ENCODE results near the gene NRXN3.
"Not testable (repeated sequence)": the region's sequence is repeated elsewhere in the genome, so short reads cannot be mapped to it uniquely, and the experiment has no call there.

The NRXN3 gene

GRCh38 chr14:78448164-78449094 is 278.3 kb downstream of the NRXN3 start:
- H3K27me3 ChIP-seq (ENCODE audit: control insufficient read depth, insufficient read depth, low read length, poor library complexity, severe bottlenecking), result no peaks in the 10 kb centered on the region
- no peaks in the 10 kb centered on the region for H3K4me1 ChIP-seq (ENCODE audit: control insufficient read depth, insufficient read depth, low read length)
- H3K36me3 ChIP-seq (ENCODE audit: control insufficient read depth, insufficient read depth, low read length), result no peaks in the 10 kb centered on the region
- no peak overlapping the region for H3K4me3 ChIP-seq (ENCODE audit: insufficient read depth, low read depth, low read length)
- H3K27ac ChIP-seq (ENCODE audit: insufficient read depth, low read depth, low read length, poor library complexity, severe bottlenecking), result no peak overlapping the region
- no peaks in the 10 kb centered on the region for H3K9me3 ChIP-seq (ENCODE audit: control insufficient read depth, low read length)
- WGBS, 2 experiments, result 53 to 55% methylated on average over 13 of the region's 13 CpGs

GRCh38 chr14:78450669-78451318 is 280.6 kb downstream of the NRXN3 start:
- Histone ChIP-seq H3K4me1 (ENCODE audit: control insufficient read depth, insufficient read depth, low read length) (no peaks in the 10 kb centered on the region), H3K9me3 (ENCODE audit: control insufficient read depth, low read length) (no peaks in the 10 kb centered on the region), H3K36me3 (ENCODE audit: control insufficient read depth, insufficient read depth, low read length) (no peaks in the 10 kb centered on the region), H3K27ac (ENCODE audit: insufficient read depth, low read depth, low read length, poor library complexity, severe bottlenecking) (no peak overlapping the region), H3K4me3 (ENCODE audit: insufficient read depth, low read depth, low read length) (no peak overlapping the region), H3K27me3 (ENCODE audit: control insufficient read depth, insufficient read depth, low read length, poor library complexity, severe bottlenecking) (no peaks in the 10 kb centered on the region)
- WGBS, 2 experiments, result 93 to 96% methylated on average over 6 of the region's 6 CpGs

- Histone ChIP-seq H3K9me3 (ENCODE audit: control insufficient read depth, low read length) (no peaks in the 10 kb centered on the region), H3K4me3 (ENCODE audit: insufficient read depth, low read depth, low read length) (no peak overlapping the region), H3K27ac (ENCODE audit: insufficient read depth, low read depth, low read length, poor library complexity, severe bottlenecking) (no peak overlapping the region), H3K4me1 (ENCODE audit: control insufficient read depth, insufficient read depth, low read length) (no peaks in the 10 kb centered on the region), H3K36me3 (ENCODE audit: control insufficient read depth, insufficient read depth, low read length) (no peaks in the 10 kb centered on the region), H3K27me3 (ENCODE audit: control insufficient read depth, insufficient read depth, low read length, poor library complexity, severe bottlenecking) (no peaks in the 10 kb centered on the region)
- WGBS, 2 experiments, result 92 to 93% methylated on average over 2 of the region's 2 CpGs
Measured at GRCh38 chr14:78451319-78451695, 281.1 kb downstream of the NRXN3 start.

- no peaks in the 10 kb centered on the region for H3K27me3 ChIP-seq (ENCODE audit: control insufficient read depth, insufficient read depth, low read length, poor library complexity, severe bottlenecking)
- H3K4me1 ChIP-seq (ENCODE audit: control insufficient read depth, insufficient read depth, low read length), result no peaks in the 10 kb centered on the region
- H3K27ac ChIP-seq (ENCODE audit: insufficient read depth, low read depth, low read length, poor library complexity, severe bottlenecking), result no peak overlapping the region
- WGBS, 2 experiments, result 88 to 92% methylated on average over 6 of the region's 6 CpGs
- H3K9me3 ChIP-seq (ENCODE audit: control insufficient read depth, low read length), result no peaks in the 10 kb centered on the region
- H3K36me3 ChIP-seq (ENCODE audit: control insufficient read depth, insufficient read depth, low read length), result no peaks in the 10 kb centered on the region
- no peak overlapping the region for H3K4me3 ChIP-seq (ENCODE audit: insufficient read depth, low read depth, low read length)
Measured at GRCh38 chr14:78455896-78456435, 285.8 kb downstream of the NRXN3 start.

- Histone ChIP-seq H3K27ac (ENCODE audit: insufficient read depth, low read depth, low read length, poor library complexity, severe bottlenecking) (no peak overlapping the region), H3K9me3 (ENCODE audit: control insufficient read depth, low read length) (no peaks in the 10 kb centered on the region), H3K4me1 (ENCODE audit: control insufficient read depth, insufficient read depth, low read length) (no peaks in the 10 kb centered on the region), H3K4me3 (ENCODE audit: insufficient read depth, low read depth, low read length) (no peak overlapping the region), H3K36me3 (ENCODE audit: control insufficient read depth, insufficient read depth, low read length) (no peaks in the 10 kb centered on the region), H3K27me3 (ENCODE audit: control insufficient read depth, insufficient read depth, low read length, poor library complexity, severe bottlenecking) (no peaks in the 10 kb centered on the region)
Measured at GRCh38 chr14:78469947-78470346, 299.8 kb downstream of the NRXN3 start.

- Histone ChIP-seq H3K36me3 (ENCODE audit: control insufficient read depth, insufficient read depth, low read length) (no peaks in the 10 kb centered on the region), H3K4me1 (ENCODE audit: control insufficient read depth, insufficient read depth, low read length) (no peaks in the 10 kb centered on the region), H3K4me3 (ENCODE audit: insufficient read depth, low read depth, low read length) (no peak overlapping the region), H3K9me3 (ENCODE audit: control insufficient read depth, low read length) (no peaks in the 10 kb centered on the region), H3K27me3 (ENCODE audit: control insufficient read depth, insufficient read depth, low read length, poor library complexity, severe bottlenecking) (no peaks in the 10 kb centered on the region), H3K27ac (ENCODE audit: insufficient read depth, low read depth, low read length, poor library complexity, severe bottlenecking) (no peak overlapping the region)
- WGBS, 2 experiments, result 85 to 89% methylated on average over 4 of the region's 5 CpGs
Measured at GRCh38 chr14:78479127-78479780, 309.1 kb downstream of the NRXN3 start.

- Histone ChIP-seq H3K4me3 (ENCODE audit: insufficient read depth, low read depth, low read length) (no peak overlapping the region), H3K27me3 (ENCODE audit: control insufficient read depth, insufficient read depth, low read length, poor library complexity, severe bottlenecking) (no peaks in the 10 kb centered on the region), H3K36me3 (ENCODE audit: control insufficient read depth, insufficient read depth, low read length) (no peaks in the 10 kb centered on the region), H3K27ac (ENCODE audit: insufficient read depth, low read depth, low read length, poor library complexity, severe bottlenecking) (no peak overlapping the region), H3K4me1 (ENCODE audit: control insufficient read depth, insufficient read depth, low read length) (no peaks in the 10 kb centered on the region), H3K9me3 (ENCODE audit: control insufficient read depth, low read length) (no peaks in the 10 kb centered on the region)
- 74% methylated on average over 2 of the region's 2 CpGs; no CpG with 5 or more reads in 1 of the 2 experiments for whole genome bisulfite sequencing, 2 experiments
Measured at GRCh38 chr14:78484028-78484427, 313.9 kb downstream of the NRXN3 start.

GRCh38 chr14:78486081-78486480 is 315.9 kb downstream of the NRXN3 start:
- H3K36me3 ChIP-seq (ENCODE audit: control insufficient read depth, insufficient read depth, low read length), result no peaks in the 10 kb centered on the region
- H3K9me3 ChIP-seq (ENCODE audit: control insufficient read depth, low read length), result no peaks in the 10 kb centered on the region
- H3K27ac ChIP-seq (ENCODE audit: insufficient read depth, low read depth, low read length, poor library complexity, severe bottlenecking), result no peak overlapping the region
- H3K4me1 ChIP-seq (ENCODE audit: control insufficient read depth, insufficient read depth, low read length), result no peaks in the 10 kb centered on the region
- H3K27me3 ChIP-seq (ENCODE audit: control insufficient read depth, insufficient read depth, low read length, poor library complexity, severe bottlenecking), result no peaks in the 10 kb centered on the region
- H3K4me3 ChIP-seq (ENCODE audit: insufficient read depth, low read depth, low read length), result no peak overlapping the region

- Histone ChIP-seq H3K36me3 (ENCODE audit: control insufficient read depth, insufficient read depth, low read length) (no peaks in the 10 kb centered on the region), H3K4me3 (ENCODE audit: insufficient read depth, low read depth, low read length) (no peak overlapping the region), H3K27ac (ENCODE audit: insufficient read depth, low read depth, low read length, poor library complexity, severe bottlenecking) (no peak overlapping the region), H3K4me1 (ENCODE audit: control insufficient read depth, insufficient read depth, low read length) (no peaks in the 10 kb centered on the region), H3K27me3 (ENCODE audit: control insufficient read depth, insufficient read depth, low read length, poor library complexity, severe bottlenecking) (no peaks in the 10 kb centered on the region), H3K9me3 (ENCODE audit: control insufficient read depth, low read length) (no peaks in the 10 kb centered on the region)
- WGBS, 2 experiments, result 92 to 95% methylated on average over 1 of the region's 1 CpG
Measured at GRCh38 chr14:78486621-78487020, 316.4 kb downstream of the NRXN3 start.

- not testable (repeated sequence) for H3K9me3 ChIP-seq (ENCODE audit: control insufficient read depth, low read length); H3K4me1 ChIP-seq (ENCODE audit: control insufficient read depth, insufficient read depth, low read length); H3K27me3 ChIP-seq (ENCODE audit: control insufficient read depth, insufficient read depth, low read length, poor library complexity, severe bottlenecking); H3K36me3 ChIP-seq (ENCODE audit: control insufficient read depth, insufficient read depth, low read length); H3K27ac ChIP-seq (ENCODE audit: insufficient read depth, low read depth, low read length, poor library complexity, severe bottlenecking); H3K4me3 ChIP-seq (ENCODE audit: insufficient read depth, low read depth, low read length)
- WGBS, 2 experiments, result 79 to 80% methylated on average over 1 to 2 of the region's 2 CpGs
Measured at GRCh38 chr14:78487573-78487972, 317.4 kb downstream of the NRXN3 start.
